Esophagus muscularis mucosa (tissue), 4 donors: ENCODE data around the gene NUFIP1. TPM values are rescaled to one million over a fixed set of nuclear protein-coding genes. Genes with fewer than 3 reads are reported as not detected.

Experiments
- DNase-seq: peaks from one replicate; pipeline ENCODE4 v3.0.0-alpha.2; 2017; ENCODE audit errors: extremely low spot score
- H3K27ac ChIP-seq, 4 donors: fragments of 200-600 bp; sonication (generic); replicated peaks in 1 of 4; 1 replicate in 3 of 4; 2 replicates in 1 of 4; pipeline ENCODE4 v1.5.1; 2016 to 2019; ENCODE audit warnings: mild to moderate bottlenecking in 1 of 4
- H3K27me3 ChIP-seq, 4 donors: fragments of 200-600 bp; sonication (generic); one replicate each; pipeline versions ENCODE4 v1.5.1 to v1.6.0; 2016 to 2019
- H3K36me3 ChIP-seq, 4 donors: fragments of 200-600 bp; sonication (generic); one replicate each; pipeline ENCODE4 v1.5.1; 2016 to 2019
- H3K4me1 ChIP-seq, 4 donors: fragments of 200-600 bp; sonication (generic); one replicate each; pipeline ENCODE4 v1.5.1; 2016 to 2019
- H3K4me3 ChIP-seq, 4 donors: fragments of 200-600 bp; sonication (generic); 1 replicate in 2 of 4; 2 replicates in 2 of 4; pipeline ENCODE4 v1.5.1; 2016 to 2019; ENCODE audit warnings: mild to moderate bottlenecking in 4 of 4, moderate library complexity in 1 of 4
- H3K9me3 ChIP-seq, 4 donors: fragments of 200-600 bp; sonication (generic); 1 replicate in 3 of 4; 2 replicates in 1 of 4; pipeline ENCODE4 v1.5.1; 2016 to 2019
- EP300 ChIP-seq: sonication (generic); formaldehyde crosslinking; IDR thresholded peaks from one replicate; pipeline ENCODE4 v1.6.1; 2017; ENCODE audit warnings: antibody characterized with exemption
- POLR2A ChIP-seq: fragments of 450-650 bp; IDR thresholded peaks from one replicate; pipeline ENCODE4 v1.6.1; 2017; ENCODE audit warnings: antibody characterized with exemption, moderate library complexity, mild to moderate bottlenecking, low read depth
- POLR2AphosphoS5 ChIP-seq, 2 donors: sonication (generic); formaldehyde crosslinking; IDR thresholded peaks; one replicate each; pipeline ENCODE4 v1.6.1; 2017; ENCODE audit warnings: antibody characterized with exemption in 2 of 2
- WGBS: methylation state at CpG from one replicate; pipeline ENCODE4 v1.1.5; 2018; 5-methylcytosine and 5-hydroxymethylcytosine counted together
- intact Hi-C: fragments of 100-400 bp; cut with DNase I; formaldehyde crosslinking; loops from one replicate; pipeline ENCODE4 v1.15.1; 2023
- total RNA-seq, 4 donors: library from RNA; depleted of rRNA; stranded (reverse); fragments of >200 nt; gene quantifications; one replicate each; pipeline versions ENCODE4 v1.1.0 to v1.2.1, GENCODE V29; 2016
- TF ChIP-seq, protein P1 (sequence below), 3 experiments: fragments of 200-600 bp in 2 of 3; fragments of 450-650 bp in 1 of 3; sonication (generic) in 2 of 3; IDR thresholded peaks; one replicate each; pipeline ENCODE4 v1.5.1; 2017 to 2019; ENCODE audit warnings: antibody characterized with exemption in 3 of 3, mild to moderate bottlenecking in 2 of 3, moderate library complexity in 1 of 3

NUFIP1 gene
- total RNA-seq, 4 donors from 2014 or later = 3.3 to 4.2 (median 3.9) TPM

DNA sequence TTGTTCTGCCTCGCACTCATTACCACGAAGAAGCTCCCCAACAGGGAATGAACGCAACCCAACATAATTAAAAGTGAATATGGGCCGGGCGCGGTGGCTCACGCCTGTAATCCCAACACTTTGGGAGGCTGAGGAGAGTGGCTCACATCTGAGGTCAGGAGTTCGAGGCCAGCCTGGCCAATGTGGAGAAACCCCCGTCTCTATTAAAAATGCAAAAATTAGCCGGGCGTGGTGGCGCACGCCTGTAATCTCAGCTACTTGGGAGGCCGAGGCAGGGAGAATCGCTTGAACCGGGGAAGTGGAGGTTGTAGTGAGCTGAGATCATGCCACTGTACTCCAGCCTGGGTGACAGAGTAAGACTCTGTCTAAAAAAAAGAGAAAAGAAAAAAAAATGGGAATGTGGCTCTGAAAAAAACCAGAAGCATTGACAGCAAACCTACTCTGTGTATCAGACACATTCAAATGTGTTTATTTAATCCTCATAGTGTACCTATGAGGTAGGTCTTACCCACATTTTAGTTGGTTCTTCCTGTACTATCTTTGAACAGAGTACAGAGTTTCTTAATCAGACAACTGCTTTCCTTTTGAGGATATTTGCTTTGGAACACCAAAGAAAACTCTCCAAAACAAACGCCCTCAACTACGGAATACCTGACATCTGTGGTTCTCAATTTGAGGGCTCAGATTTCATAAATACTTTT, 70.0 kb downstream of the NUFIP1 start:
- peaks cover 33 to 66% (median 59%) of the 10 kb centered on the region in 4 donors for H3K4me1 ChIP-seq
- H3K9me3 ChIP-seq = no peaks in the 10 kb centered on the region
- 95% methylated on average over 18 of the region's 18 CpGs for WGBS
- TF ChIP-seq, protein P1, sequence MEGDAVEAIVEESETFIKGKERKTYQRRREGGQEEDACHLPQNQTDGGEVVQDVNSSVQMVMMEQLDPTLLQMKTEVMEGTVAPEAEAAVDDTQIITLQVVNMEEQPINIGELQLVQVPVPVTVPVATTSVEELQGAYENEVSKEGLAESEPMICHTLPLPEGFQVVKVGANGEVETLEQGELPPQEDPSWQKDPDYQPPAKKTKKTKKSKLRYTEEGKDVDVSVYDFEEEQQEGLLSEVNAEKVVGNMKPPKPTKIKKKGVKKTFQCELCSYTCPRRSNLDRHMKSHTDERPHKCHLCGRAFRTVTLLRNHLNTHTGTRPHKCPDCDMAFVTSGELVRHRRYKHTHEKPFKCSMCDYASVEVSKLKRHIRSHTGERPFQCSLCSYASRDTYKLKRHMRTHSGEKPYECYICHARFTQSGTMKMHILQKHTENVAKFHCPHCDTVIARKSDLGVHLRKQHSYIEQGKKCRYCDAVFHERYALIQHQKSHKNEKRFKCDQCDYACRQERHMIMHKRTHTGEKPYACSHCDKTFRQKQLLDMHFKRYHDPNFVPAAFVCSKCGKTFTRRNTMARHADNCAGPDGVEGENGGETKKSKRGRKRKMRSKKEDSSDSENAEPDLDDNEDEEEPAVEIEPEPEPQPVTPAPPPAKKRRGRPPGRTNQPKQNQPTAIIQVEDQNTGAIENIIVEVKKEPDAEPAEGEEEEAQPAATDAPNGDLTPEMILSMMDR (IDR thresholded peaks at IDR 0.05) = no peak
- TF ChIP-seq EP300 (peak; percentile 82), POLR2AphosphoS5 (IDR thresholded peaks at IDR 0.05) (peak in 1 of 2 donors; percentile 11), POLR2A (no peak)
- peak overlapping the region; percentile 95 to 99 (median 96) for H3K27ac ChIP-seq
- intact Hi-C loops = no loop called here
- H3K36me3 ChIP-seq = no peaks in the 10 kb centered on the region
- peak overlapping the region; percentile 52 to 63 (median 54) for H3K4me3 ChIP-seq
- no peaks in the 10 kb centered on the region for H3K27me3 ChIP-seq
- DNase-seq = no peak

DNA sequence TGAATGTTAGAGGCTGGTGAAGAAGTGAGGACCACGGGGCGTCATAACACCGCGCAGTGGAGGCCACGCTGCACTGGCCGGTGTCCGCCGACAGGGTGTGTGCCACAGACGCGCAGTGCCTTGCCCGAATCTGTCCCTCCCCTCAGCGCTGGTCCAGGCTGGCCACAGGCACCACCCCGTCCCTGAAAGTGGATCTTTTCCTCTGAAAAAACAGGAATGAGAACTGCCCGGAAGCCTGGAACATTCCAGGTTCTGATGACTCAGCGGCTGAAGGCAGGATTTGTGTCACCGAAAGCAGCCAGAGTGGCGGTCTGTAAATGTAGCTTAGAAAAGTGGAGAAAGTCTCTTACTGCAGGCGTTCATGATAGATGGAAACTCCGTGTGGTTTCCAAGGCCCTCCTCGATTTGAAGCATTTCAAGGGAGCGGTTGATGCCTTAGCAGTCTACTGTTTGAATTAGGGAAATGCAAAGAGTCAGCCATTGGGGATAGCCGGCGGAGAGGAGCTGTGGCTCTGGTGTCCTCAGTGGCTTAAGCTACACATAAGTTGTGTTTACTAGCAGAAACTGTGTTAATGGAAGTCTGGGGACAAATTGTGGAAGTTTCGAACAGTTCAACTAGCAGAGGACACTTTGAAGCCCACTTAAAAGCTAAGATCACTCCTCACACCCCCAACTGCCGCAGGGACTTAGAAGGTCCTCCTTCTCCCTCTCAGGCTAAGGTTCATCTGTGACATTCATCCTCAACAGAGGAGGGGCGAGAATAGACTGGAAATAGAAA, 70.8 kb downstream of the NUFIP1 start:
- peak overlapping the region; percentile 52 to 63 (median 54) for H3K4me3 ChIP-seq
- no peaks in the 10 kb centered on the region for H3K36me3 ChIP-seq
- H3K4me1 ChIP-seq = peaks cover 33 to 66% (median 59%) of the 10 kb centered on the region in 4 donors
- H3K9me3 ChIP-seq = no peaks in the 10 kb centered on the region
- peak overlapping the region; percentile 95 to 99 (median 96) for H3K27ac ChIP-seq
- DNase-seq = peak; percentile 98
- WGBS = 16% methylated on average over 26 of the region's 26 CpGs
- intact Hi-C loops = no loop called here
- peak; percentile 9 for TF ChIP-seq POLR2A
- peak in 1 of 2 donors; percentile 68 for TF ChIP-seq POLR2AphosphoS5 (IDR thresholded peaks at IDR 0.05)
- TF ChIP-seq, protein P1 (IDR thresholded peaks at IDR 0.05) = peak; percentile 64 to 86 (median 76)
- peak; percentile 75 for TF ChIP-seq EP300
- no peaks in the 10 kb centered on the region for H3K27me3 ChIP-seq

DNA sequence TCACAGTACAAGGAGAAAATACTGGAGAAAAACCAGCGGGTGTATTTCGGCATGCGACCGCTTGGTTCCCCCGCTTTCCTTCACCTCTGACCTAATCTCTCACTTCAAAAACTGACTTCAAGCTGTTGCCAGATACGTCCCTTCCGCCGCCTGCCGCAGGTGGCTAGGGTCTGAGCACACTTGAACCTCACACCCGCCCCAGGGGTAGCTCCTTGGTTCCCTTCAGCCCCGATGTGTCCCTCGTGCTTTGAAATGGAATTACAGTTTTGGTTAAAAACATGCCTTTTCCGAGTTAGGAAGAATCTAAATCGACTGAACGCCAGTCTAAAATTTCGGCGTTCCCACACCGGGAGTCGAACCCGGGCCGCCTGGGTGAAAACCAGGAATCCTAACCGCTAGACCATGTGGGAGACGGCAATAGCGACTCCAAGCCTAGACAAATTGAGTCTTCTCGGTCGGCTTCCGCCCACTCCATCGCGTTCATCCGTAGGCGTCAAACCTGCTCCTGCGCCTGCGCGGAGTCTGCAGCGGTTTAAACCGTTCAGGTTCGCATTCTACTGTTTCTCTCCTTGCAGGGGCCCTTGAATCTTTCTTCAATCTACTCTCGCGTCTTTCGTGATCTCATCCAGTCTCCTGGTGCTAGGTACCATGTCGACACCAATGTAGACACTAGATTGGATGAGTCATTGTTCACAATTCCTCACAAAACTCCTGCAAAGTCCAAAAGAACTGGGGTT, 71.5 kb downstream of the NUFIP1 start:
- no peak for TF ChIP-seq POLR2A
- peak in 1 of 2 donors; percentile 93 for TF ChIP-seq POLR2AphosphoS5 (IDR thresholded peaks at IDR 0.05)
- no peak for TF ChIP-seq EP300
- TF ChIP-seq, protein P1 (IDR thresholded peaks at IDR 0.05) = peak in 2 of 3 experiments; percentile 55 to 61
- WGBS = 0% methylated on average over 41 of the region's 41 CpGs
- H3K36me3 ChIP-seq = no peaks in the 10 kb centered on the region

DNA sequence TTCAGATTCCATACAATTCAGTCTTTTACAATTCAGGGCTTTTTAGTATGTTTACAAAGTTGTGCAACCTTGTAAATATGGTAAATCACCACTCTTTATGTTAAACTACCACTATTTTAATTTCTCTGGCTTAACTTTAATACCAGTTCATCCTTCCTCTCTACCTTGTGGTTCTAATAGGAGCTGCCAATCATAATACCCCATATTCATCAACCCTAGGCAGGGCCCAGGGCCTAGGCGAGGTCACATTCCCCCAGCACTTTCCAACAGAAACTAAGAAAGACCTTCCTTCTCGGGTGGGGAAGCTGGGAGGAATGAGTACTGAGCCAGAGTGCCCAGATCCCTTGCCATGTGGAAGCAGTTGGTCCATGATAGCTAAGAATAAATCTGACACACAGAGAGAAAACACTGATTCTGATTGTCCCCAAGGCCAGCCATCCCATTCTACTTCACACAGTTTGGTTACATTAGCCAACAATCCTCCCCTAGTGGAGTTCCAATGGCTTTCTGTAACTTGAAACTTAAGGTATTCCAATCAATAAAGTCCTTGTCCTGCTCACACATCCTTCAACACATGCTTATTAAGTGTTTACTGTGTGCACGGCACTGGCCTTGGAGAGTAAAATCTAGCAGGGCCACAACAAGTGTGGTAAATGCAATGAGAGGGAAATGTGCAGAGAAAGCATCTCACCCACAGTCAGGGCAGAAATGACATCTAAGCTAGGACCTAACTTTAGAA, 76.8 kb downstream of the NUFIP1 start:
- Histone ChIP-seq H3K4me3 (no peak overlapping the region), H3K27ac (no peak overlapping the region), H3K9me3 (peaks cover 0 to 8% (median 0%) of the 10 kb centered on the region in 4 donors), H3K27me3 (no peaks in the 10 kb centered on the region), H3K4me1 (peaks cover 4 to 20% (median 16%) of the 10 kb centered on the region in 4 donors), H3K36me3 (no peaks in the 10 kb centered on the region)
- no peak for DNase-seq
- intact Hi-C loops = no loop called here
- WGBS = 93% methylated on average over 3 of the region's 3 CpGs
- TF ChIP-seq EP300 (no peak), POLR2A (no peak), POLR2AphosphoS5 (IDR thresholded peaks at IDR 0.05) (no peak)
- TF ChIP-seq, protein P1 (IDR thresholded peaks at IDR 0.05) = no peak

More for the DNA sequence above, 71.5 kb downstream of the NUFIP1 start:
- DNase-seq = peak; percentile 99
- H3K4me3 ChIP-seq = peak overlapping the region; percentile 52 to 63 (median 54)
- intact Hi-C loops = no loop called here
- H3K9me3 ChIP-seq = no peaks in the 10 kb centered on the region
- peaks cover 31 to 60% (median 52%) of the 10 kb centered on the region in 4 donors for H3K4me1 ChIP-seq
- H3K27ac ChIP-seq = peak overlapping the region; percentile 95 to 99 (median 96)
- no peaks in the 10 kb centered on the region for H3K27me3 ChIP-seq
